Measurements from ENCODE around the gene DHTKD1.
"Not testable (repeated sequence)": the region's sequence is repeated elsewhere in the genome, so short reads cannot be mapped to it uniquely, and the experiment has no call there.

DHTKD1 gene

GRCh38 chr10:12048547-12048946, 20.2 kb upstream of the DHTKD1 start:
- ATAC-seq (replicated peaks) (no peak), DNase-seq (no peak)
- Mint-ChIP-seq H3K4me3 (no peak overlapping the region), H3K27me3 (peaks cover 0 to 7% of the 10 kb centered on the region in 2 donors), H3K36me3 (ENCODE audit: insufficient read depth) (peaks cover 9% of the 10 kb centered on the region), H3K9me3 (no peaks in the 10 kb centered on the region), H3K27ac (no peak overlapping the region), H3K4me1 (ENCODE audit: low read depth in 2 of 2) (no peaks in the 10 kb centered on the region)

- H3K4me1 Mint-ChIP-seq (ENCODE audit: low read depth in 2 of 2), result no peaks in the 10 kb centered on the region
- ATAC-seq (replicated peaks) (no peak), DNase-seq (no peak)
- no peak overlapping the region for H3K27ac Mint-ChIP-seq
- peaks cover 0 to 7% of the 10 kb centered on the region in 2 donors for H3K27me3 Mint-ChIP-seq
- H3K4me3 Mint-ChIP-seq, result no peak overlapping the region
- peaks cover 6% of the 10 kb centered on the region for H3K36me3 Mint-ChIP-seq (ENCODE audit: insufficient read depth)
- H3K9me3 Mint-ChIP-seq, result no peaks in the 10 kb centered on the region
These were observed 18.2 kb upstream of the DHTKD1 start for GRCh38 chr10:12050528-12050927.

- peaks cover 0 to 7% of the 10 kb centered on the region in 2 donors for H3K27me3 Mint-ChIP-seq
- ATAC-seq (replicated peaks) (no peak), DNase-seq (no peak)
- H3K4me3 Mint-ChIP-seq, result no peak overlapping the region
- H3K27ac Mint-ChIP-seq, result no peak overlapping the region
- H3K4me1 Mint-ChIP-seq (ENCODE audit: low read depth in 2 of 2), result no peaks in the 10 kb centered on the region
- H3K9me3 Mint-ChIP-seq, result no peaks in the 10 kb centered on the region
- peaks cover 6% of the 10 kb centered on the region for H3K36me3 Mint-ChIP-seq (ENCODE audit: insufficient read depth)
These were observed 17.5 kb upstream of the DHTKD1 start for GRCh38 chr10:12051241-12051640.

GRCh38 chr10:12055732-12056131, 13.0 kb upstream of the DHTKD1 start:
- DNase-seq (no peak), ATAC-seq (replicated peaks) (no peak)
- no peak overlapping the region for H3K4me3 Mint-ChIP-seq
- H3K27ac Mint-ChIP-seq, result no peak overlapping the region
- H3K27me3 Mint-ChIP-seq, result no peaks in the 10 kb centered on the region
- no peaks in the 10 kb centered on the region for H3K4me1 Mint-ChIP-seq (ENCODE audit: low read depth in 2 of 2)
- H3K9me3 Mint-ChIP-seq, result no peaks in the 10 kb centered on the region
- H3K36me3 Mint-ChIP-seq (ENCODE audit: insufficient read depth), result peaks cover 6% of the 10 kb centered on the region

GRCh38 chr10:12056748-12057147, 12.0 kb upstream of the DHTKD1 start:
- Mint-ChIP-seq H3K9me3 (no peaks in the 10 kb centered on the region), H3K27me3 (no peaks in the 10 kb centered on the region), H3K4me3 (no peak overlapping the region), H3K4me1 (ENCODE audit: low read depth in 2 of 2) (no peaks in the 10 kb centered on the region), H3K36me3 (ENCODE audit: insufficient read depth) (peaks cover 6% of the 10 kb centered on the region), H3K27ac (no peak overlapping the region)
- DNase-seq, result no peak
- no peak for ATAC-seq (replicated peaks)

- no peak for ATAC-seq (replicated peaks)
- no peak for DNase-seq
- H3K9me3 Mint-ChIP-seq, result no peaks in the 10 kb centered on the region
- no peaks in the 10 kb centered on the region for H3K36me3 Mint-ChIP-seq (ENCODE audit: insufficient read depth)
- H3K4me1 Mint-ChIP-seq (ENCODE audit: low read depth in 2 of 2), result no peaks in the 10 kb centered on the region
- no peak overlapping the region for H3K4me3 Mint-ChIP-seq
- H3K27ac Mint-ChIP-seq, result no peak overlapping the region
- H3K27me3 Mint-ChIP-seq, result no peaks in the 10 kb centered on the region
These were observed 7.6 kb upstream of the DHTKD1 start for GRCh38 chr10:12061124-12061523.

GRCh38 chr10:12062754-12063482, 5.8 kb upstream of the DHTKD1 start:
- Mint-ChIP-seq H3K27ac (no peak overlapping the region), H3K4me3 (no peak overlapping the region), H3K36me3 (ENCODE audit: insufficient read depth) (no peaks in the 10 kb centered on the region), H3K9me3 (no peaks in the 10 kb centered on the region), H3K4me1 (ENCODE audit: low read depth in 2 of 2) (no peaks in the 10 kb centered on the region), H3K27me3 (no peaks in the 10 kb centered on the region)
- DNase-seq, result no peak
- no peak for ATAC-seq (replicated peaks)

- Mint-ChIP-seq H3K27me3 (no peaks in the 10 kb centered on the region), H3K36me3 (ENCODE audit: insufficient read depth) (no peaks in the 10 kb centered on the region), H3K27ac (no peak overlapping the region), H3K9me3 (no peaks in the 10 kb centered on the region), H3K4me3 (no peak overlapping the region), H3K4me1 (ENCODE audit: low read depth in 2 of 2) (no peaks in the 10 kb centered on the region)
- DNase-seq, result no peak
- ATAC-seq (replicated peaks), result no peak
These were observed 5.3 kb upstream of the DHTKD1 start for GRCh38 chr10:12063483-12063818.

- Mint-ChIP-seq H3K9me3 (no peaks in the 10 kb centered on the region), H3K27ac (no peak overlapping the region)
These were observed 1.4 kb upstream of the DHTKD1 start for GRCh38 chr10:12067336-12067735.

GRCh38 chr10:12071441-12071840, 2.7 kb downstream of the DHTKD1 start:
- not testable (repeated sequence) for H3K27ac Mint-ChIP-seq; H3K4me3 Mint-ChIP-seq; H3K27me3 Mint-ChIP-seq; DNase-seq; H3K9me3 Mint-ChIP-seq; H3K36me3 Mint-ChIP-seq (ENCODE audit: insufficient read depth); ATAC-seq (replicated peaks)
- peaks cover 9 to 11% of the 10 kb centered on the region in 2 donors for H3K4me1 Mint-ChIP-seq (ENCODE audit: low read depth in 2 of 2)

More at GRCh38 chr10:12067336-12067735, 1.4 kb upstream of the DHTKD1 start:
- no peaks in the 10 kb centered on the region for H3K36me3 Mint-ChIP-seq (ENCODE audit: insufficient read depth)
- DNase-seq (no peak), ATAC-seq (replicated peaks) (no peak)
- H3K4me1 Mint-ChIP-seq (ENCODE audit: low read depth in 2 of 2), result peaks cover 7 to 11% of the 10 kb centered on the region in 2 donors
- no peaks in the 10 kb centered on the region for H3K27me3 Mint-ChIP-seq
- no peak overlapping the region for H3K4me3 Mint-ChIP-seq

- Mint-ChIP-seq H3K4me1 (ENCODE audit: low read depth in 2 of 2) (peaks cover 11 to 12% of the 10 kb centered on the region in 2 donors), H3K27ac (peak overlapping the region in 1 of 2 donors; percentile 10), H3K9me3 (no peaks in the 10 kb centered on the region), H3K27me3 (no peaks in the 10 kb centered on the region), H3K36me3 (ENCODE audit: insufficient read depth) (no peaks in the 10 kb centered on the region), H3K4me3 (no peak overlapping the region)
- DNase-seq (no peak), ATAC-seq (replicated peaks) (no peak)
These were observed 4.8 kb downstream of the DHTKD1 start for GRCh38 chr10:12073526-12073925.

- Mint-ChIP-seq H3K36me3 (ENCODE audit: insufficient read depth) (peaks cover 9% of the 10 kb centered on the region), H3K27me3 (no peaks in the 10 kb centered on the region), H3K27ac (peak overlapping the region; percentile 67 to 78), H3K4me1 (ENCODE audit: low read depth in 2 of 2) (peaks cover 0 to 5% of the 10 kb centered on the region in 2 donors), H3K4me3 (no peak overlapping the region), H3K9me3 (no peaks in the 10 kb centered on the region)
- ATAC-seq (replicated peaks) (no peak), DNase-seq (no peak)
These were observed 8.9 kb downstream of the DHTKD1 start for GRCh38 chr10:12077580-12078180.

GRCh38 chr10:12081470-12081869, 12.7 kb downstream of the DHTKD1 start:
- Mint-ChIP-seq H3K27me3 (no peaks in the 10 kb centered on the region), H3K4me1 (ENCODE audit: low read depth in 2 of 2) (peaks cover 0 to 3% of the 10 kb centered on the region in 2 donors)

GRCh38 chr10:12081879-12082557, 13.3 kb downstream of the DHTKD1 start:
- ATAC-seq (replicated peaks) (no peak), DNase-seq (no peak)
- Mint-ChIP-seq H3K4me1 (ENCODE audit: low read depth in 2 of 2) (peaks cover 0 to 3% of the 10 kb centered on the region in 2 donors), H3K4me3 (no peak overlapping the region), H3K27ac (no peak overlapping the region), H3K9me3 (no peaks in the 10 kb centered on the region), H3K27me3 (no peaks in the 10 kb centered on the region), H3K36me3 (ENCODE audit: insufficient read depth) (peaks cover 18% of the 10 kb centered on the region)

More at GRCh38 chr10:12081470-12081869, 12.7 kb downstream of the DHTKD1 start:
- DNase-seq (no peak), ATAC-seq (replicated peaks) (no peak)
- H3K4me3 Mint-ChIP-seq, result no peak overlapping the region
- peaks cover 16% of the 10 kb centered on the region for H3K36me3 Mint-ChIP-seq (ENCODE audit: insufficient read depth)
- H3K27ac Mint-ChIP-seq, result no peak overlapping the region
- H3K9me3 Mint-ChIP-seq, result no peaks in the 10 kb centered on the region
